ENCODE results near the gene CLEC16A.

GRCh38 chr16:11088074-11088730 is 143.8 kb downstream of the CLEC16A start:
- TF ChIP-seq POLR2A (IDR thresholded peaks at IDR 0.05; ENCODE audit: low read depth, low read length), result no peak
- 0 out of 2 replicates have a peak, but pooled peaks have one; percentile 19 for TF ChIP-seq POU2F2 (IDR thresholded peaks at IDR 0.05; ENCODE audit: low read depth, low read length)
- no peak for TF ChIP-seq POLR2AphosphoS5 (IDR thresholded peaks at IDR 0.05; ENCODE audit: low read depth, low read length)
- no peak for TF ChIP-seq TAF1 (IDR thresholded peaks at IDR 0.05; ENCODE audit: low read depth, low read length)
- TF ChIP-seq SPI1 (IDR thresholded peaks at IDR 0.05; ENCODE audit: low read depth, low read length), result no peak
- no peak for TF ChIP-seq PAX5 (IDR thresholded peaks at IDR 0.05; ENCODE audit: insufficient read depth, low read length, severe bottlenecking)

All from GM12891 (cell line).